Mammary epithelial cell (primary cell): ENCODE data around the gene ZNF566.

Experiments
- EZH2 ChIP-seq: IDR thresholded peaks from 2 replicates; pipeline ENCODE4 v1.6.1; 2012; ENCODE audit warnings: low read length, inconsistent platforms, borderline replicate concordance
- TF ChIP-seq, protein P1 (sequence below), 2 donors: IDR thresholded peaks in 1 of 2; conservative IDR thresholded peaks in 1 of 2; 2 replicates each; pipeline ENCODE4 v1.5.1; 2011 to 2012; ENCODE audit warnings: inconsistent platforms in 2 of 2, low read length in 2 of 2, mild to moderate bottlenecking in 2 of 2, control low read depth in 1 of 2, low read depth in 1 of 2; ENCODE audit not compliant: insufficient read depth in 1 of 2; ENCODE audit errors: extremely low read depth in 1 of 2

DNA sequence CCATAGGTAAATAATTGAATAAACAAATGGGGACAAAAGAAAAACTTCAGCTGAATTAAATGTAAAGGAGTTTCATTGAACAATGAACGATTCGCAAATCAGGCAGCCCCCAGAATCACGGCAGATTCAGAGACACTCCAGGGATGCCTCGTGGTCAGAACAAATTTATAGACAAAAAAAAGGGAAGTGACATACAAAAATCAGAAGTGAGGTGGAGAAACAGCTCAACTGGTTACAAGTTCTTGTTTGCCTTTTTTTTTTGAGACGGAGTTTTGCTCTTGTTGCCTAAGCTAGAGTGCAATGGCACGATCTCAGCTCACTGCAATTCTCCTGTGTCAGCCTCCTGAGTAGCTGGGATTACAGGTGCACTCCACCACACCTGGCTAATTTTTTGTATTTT, 5.7 kb downstream of the ZNF566 start:
- TF ChIP-seq, protein P1, sequence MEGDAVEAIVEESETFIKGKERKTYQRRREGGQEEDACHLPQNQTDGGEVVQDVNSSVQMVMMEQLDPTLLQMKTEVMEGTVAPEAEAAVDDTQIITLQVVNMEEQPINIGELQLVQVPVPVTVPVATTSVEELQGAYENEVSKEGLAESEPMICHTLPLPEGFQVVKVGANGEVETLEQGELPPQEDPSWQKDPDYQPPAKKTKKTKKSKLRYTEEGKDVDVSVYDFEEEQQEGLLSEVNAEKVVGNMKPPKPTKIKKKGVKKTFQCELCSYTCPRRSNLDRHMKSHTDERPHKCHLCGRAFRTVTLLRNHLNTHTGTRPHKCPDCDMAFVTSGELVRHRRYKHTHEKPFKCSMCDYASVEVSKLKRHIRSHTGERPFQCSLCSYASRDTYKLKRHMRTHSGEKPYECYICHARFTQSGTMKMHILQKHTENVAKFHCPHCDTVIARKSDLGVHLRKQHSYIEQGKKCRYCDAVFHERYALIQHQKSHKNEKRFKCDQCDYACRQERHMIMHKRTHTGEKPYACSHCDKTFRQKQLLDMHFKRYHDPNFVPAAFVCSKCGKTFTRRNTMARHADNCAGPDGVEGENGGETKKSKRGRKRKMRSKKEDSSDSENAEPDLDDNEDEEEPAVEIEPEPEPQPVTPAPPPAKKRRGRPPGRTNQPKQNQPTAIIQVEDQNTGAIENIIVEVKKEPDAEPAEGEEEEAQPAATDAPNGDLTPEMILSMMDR (conservative IDR thresholded peaks at IDR 0.05 in 1 of 2, IDR thresholded peaks at IDR 0.05 in 1 of 2; ENCODE audit: extremely low read depth in 1 of 2, insufficient read depth in 1 of 2, low read depth in 1 of 2, low read length in 2 of 2), result no peak
- no peak for TF ChIP-seq EZH2
